HG03097 (cell line): ENCODE data around the gene SELENBP1.

ENCODE experiments used
- ATAC-seq: cut with Tn5 transposase; IDR thresholded peaks from one replicate; pipeline ENCODE4 v1.9.1; 2021; ENCODE audit not compliant: unreplicated experiment, low FRiP score

Gene SELENBP1

DNA sequence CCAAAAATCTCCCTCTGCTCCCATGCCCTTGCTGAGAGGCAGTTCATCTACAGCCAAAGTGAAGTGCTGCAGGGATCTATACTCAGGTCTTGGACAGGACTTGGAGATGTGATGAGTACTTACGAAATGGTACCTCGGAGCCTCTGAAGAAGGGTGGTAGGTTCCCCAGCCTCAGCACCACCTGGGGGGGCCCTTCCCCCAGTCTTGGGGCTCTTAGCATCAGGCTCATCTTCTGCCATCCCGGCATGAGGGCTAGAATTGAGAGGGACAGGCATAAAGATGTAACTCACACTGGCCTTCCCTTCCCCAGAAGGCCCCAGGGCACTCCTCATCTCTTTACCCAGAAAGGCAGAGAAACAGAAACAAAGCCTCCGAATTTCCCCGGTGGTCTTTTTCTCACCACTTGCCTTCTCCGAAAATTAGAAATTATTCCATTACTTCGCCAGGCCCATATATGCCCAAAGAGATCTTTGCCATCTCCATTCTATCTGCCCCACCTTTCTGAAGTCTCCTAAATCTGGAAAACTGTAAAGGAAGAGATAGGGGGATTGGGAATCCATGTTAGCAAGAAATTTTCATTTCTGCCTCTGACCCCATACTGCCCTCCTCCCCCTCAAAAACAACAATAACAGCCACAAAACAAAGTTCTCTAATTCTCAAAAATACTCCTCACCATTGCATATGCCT lies 26.3 kb downstream of the SELENBP1 start:
- no peak for ATAC-seq

DNA sequence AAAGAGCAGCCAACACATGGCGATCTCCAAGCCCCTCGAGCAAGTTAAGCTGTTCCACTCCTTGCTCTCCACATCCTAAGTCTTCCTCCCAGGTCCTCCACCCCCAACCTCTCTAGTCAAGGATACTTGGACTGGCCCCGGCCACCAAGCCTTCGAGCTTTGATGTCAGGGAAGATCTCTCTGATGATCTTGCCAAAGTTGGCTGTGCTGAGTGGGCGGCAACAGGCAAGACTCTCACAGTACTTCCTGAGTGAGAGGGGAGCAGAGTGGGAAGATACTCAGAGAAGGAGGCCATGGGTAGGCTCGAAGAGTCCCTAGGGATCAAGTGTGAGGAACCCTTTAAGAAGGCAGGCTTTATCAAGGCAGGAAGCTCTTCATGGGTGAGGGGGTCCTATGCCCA lies 28.2 kb downstream of the SELENBP1 start:
- ATAC-seq, result no peak

DNA sequence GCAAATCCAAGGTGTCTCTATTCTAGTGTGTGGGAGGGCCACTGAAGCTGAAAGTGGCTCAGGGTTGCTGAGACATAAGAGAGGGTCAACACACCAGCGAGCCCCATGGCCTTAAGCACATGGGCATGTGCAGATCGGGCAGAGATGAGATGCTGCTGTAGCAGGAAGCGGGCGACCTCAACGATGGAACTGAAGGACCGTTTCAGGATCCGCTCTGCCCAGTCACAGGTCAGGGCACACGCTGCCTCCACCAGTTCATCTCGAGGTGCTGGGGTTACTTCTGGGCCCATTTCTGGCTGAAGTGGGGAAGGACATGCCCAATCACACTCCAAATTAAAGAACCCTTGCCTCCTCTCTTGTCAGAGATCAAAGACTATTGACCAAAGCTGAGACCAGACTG lies 28.9 kb downstream of the SELENBP1 start:
- ATAC-seq, result no peak

DNA sequence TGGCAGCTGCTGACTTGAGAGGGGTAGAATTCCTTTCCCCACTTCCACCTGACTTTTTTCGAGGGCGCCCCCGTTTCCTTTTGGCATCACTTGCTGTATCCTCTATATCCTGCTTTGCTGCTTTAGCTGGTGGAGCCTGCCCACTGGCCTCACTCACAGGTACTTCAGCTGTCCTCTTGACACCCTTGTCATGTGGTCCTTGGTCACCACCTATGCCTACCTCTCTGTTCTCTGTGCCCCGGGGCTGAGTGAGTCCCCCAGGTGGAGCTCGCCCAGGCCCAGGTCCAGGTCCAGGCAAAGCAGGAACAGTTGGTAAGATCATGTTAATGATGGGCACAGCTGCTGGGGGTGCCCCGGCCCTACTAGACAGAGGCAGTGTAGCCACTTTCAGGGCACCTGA lies 29.9 kb downstream of the SELENBP1 start:
- no peak for ATAC-seq

DNA sequence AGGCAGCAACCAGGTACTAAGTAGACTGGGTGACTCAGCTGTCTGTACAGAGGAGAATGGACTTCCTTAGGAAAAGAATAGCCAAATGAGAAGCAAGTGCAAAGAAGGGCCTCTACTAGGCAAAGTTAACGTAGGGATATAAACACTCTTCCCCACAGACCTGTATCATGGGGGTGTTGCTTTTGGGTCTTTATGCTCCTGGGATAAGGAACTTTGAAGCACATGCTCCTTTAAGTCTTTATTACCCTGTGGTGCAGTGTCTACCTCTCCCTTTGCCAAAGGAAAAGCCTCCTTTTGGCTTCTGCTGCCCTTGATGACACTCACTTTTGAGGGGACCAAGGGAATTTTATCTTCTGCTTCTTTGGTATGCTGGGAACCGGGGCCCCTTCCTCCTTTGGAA lies 30.5 kb downstream of the SELENBP1 start:
- no peak for ATAC-seq

DNA sequence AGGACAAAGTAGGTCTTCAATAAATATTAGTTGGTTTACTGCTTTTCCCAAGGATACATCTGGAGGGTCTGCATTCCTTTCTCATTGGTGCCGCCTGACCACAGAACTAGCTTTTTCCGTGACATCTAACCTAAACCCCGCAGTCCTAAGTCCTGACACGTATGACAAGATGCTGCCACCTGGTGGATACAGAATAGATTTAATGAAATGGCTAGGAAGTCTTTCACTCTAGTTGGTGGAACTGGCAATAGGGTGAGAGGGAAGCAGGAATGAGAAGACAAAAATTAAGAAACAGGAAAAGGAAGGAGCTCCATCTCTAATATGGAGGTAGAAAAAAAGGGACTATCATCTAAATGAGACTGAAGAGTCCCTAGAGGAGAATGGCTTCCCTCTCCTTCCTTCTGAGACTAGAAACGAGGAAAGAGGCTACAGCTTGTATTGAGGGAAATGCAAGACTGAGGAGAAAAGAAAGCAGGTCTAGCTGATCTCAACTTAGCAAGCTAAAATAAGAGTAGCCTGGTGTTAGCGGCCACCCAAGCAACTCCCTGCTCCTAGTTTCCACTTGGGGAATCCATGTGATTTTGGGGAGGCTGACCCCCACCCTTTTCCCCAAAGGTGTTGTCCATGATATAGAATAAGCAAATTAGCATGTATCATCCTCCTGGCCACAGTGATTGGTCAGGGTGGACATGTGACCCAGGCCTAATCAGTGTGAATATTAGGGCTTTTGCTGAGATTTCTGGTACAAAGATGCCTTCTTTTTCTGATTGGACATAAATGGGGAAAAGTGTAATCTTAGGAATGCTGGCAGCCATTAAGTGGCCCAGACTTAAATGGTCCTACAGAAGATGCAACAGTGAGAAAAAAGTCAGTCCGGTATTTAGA lies 31.4 kb downstream of the SELENBP1 start:
- ATAC-seq, result no peak

DNA sequence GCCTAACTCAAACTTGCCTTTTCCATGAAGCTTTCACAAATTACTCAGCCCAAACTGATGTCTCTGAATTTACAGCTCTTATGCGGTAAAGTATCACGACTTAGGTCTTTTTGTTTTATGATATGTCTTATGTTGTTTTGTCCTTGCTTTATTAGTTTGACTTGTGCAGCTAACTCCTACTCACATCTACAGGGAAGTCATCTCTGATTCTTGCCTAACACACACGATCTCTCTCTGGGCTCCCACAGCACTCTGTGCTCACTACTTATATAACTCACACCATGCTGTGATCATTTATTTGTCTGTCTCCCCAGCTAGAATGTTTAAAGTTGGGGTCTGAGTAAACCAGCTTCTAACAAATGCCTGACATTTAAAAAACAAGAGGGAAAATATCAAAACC lies 35.9 kb downstream of the SELENBP1 start:
- ATAC-seq, result no peak

DNA sequence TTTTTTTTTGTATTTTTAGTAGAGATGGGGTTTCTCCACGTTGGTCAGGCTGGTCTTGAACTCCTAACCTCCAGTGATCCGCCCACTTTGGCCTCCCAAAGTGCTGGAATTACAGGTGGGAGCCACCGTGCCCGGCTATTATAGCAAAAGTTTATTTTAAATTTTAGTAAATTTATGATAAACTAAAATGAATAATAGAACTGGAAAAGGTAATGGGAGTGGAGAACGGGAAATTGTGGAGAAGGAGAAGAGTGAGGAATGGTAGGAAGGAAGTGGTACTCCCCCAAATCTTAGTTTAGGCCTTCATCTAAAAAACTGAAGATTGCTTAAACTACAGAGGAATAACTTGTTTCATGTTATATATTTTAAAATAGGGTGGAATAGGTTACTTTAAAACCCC lies 37.7 kb downstream of the SELENBP1 start:
- ATAC-seq, result no peak

DNA sequence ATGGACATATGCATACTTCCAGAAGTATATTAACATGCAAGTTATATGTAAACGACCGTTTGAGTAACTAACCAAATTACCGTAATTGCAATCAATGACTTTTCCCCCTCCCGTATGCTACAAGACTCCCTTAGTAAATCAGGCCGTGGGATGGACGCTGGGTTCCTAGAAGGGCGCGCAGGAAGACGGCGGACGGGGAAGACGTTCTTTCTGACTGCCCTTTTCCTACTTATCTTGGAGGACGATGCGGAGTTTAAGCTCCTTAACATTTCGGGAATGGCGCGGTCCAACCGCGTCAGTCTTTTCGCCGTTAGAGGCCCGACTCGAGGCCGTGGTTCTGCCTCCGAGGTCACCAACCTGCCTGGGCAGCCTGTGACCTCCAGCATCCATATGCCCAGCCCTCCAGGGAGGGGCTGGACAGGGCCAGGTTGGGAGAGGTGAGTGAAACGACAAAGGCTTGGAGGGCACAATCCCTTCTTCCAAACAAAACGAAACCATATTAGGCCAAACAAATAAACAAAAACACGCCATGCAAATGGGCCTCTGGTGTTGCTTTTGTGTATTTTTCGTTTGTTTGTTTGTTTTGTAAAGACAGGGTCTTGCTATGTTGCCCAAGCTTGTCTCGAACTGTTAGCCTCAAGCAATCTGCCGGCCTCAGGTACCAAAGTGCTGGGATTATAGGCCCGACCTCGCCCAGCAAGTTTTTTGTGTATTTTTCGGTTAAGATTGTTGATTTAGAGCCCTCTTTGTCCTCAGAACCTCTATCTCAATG lies 44.4 kb downstream of the SELENBP1 start:
- peak; percentile 12 for ATAC-seq

DNA sequence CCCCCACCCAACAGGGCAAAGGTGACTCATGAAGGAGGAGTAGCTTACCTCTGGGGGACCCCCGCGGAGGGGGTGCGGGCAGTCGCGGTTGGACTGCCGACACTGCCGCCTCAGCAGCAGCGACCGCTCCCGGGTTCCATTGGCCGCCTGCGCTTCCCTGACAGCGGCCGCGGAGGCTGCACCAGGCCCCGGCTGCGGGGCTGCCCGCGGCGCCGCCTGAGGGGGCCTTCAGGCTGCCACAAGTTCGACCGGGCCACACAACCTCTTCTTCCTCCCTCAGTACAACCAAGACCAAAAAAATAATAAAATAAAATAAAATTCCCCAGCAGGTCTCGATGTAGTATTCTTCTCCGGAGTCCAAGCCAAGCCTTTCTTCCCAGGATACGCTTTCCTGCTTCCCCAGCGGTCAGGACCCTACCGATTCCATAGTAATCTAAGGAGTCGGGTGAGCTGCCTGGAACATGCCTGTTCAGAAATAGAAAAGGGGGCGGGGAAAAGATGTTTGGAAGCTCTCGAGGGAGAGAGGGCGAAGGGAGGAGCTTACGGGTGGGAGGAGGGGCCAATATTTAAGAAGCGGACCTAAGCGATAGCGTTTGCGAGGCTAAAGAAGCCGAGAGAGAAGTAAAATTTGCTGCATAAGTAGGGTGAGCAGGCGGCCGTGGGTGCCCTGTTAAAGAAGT lies 45.1 kb downstream of the SELENBP1 start, which contains the start of gene PI4KB:
Gene PI4KB (minus strand): TSS at position 194 of the 680 bp plus-strand sequence. CDS start 10,935 bp downstream, outside the sequence.
- ATAC-seq, result peak; percentile 73

DNA sequence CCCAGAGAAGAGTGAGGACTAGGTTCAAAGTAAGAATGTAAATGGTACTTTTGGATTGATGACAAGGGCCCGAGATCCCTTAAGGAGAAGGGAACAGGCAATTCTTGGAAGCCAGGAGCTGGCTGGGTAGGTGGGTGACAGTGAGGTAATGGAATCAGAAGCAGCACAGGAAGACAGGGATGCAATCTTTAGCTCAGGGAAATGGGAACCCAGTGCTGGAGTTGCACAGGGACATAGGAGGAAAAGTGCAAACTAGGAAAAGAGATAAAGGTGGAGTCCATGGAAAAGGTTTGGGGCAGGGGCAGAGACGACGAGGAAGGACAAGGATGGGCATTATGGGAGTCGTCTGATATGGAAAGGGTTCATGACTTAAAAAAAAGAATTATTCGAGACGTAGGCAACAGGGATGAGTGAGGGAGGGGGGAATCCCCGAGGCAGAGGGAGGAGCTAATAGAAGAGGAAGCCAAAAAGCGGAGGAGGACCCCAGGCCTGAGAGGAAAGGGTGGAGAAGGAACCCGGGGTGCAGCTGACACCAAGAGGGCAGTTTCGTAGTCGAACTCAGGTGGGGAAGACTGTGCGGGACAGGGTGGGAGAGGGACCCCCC lies 45.8 kb downstream of the SELENBP1 start:
- peak; percentile 49 for ATAC-seq

DNA sequence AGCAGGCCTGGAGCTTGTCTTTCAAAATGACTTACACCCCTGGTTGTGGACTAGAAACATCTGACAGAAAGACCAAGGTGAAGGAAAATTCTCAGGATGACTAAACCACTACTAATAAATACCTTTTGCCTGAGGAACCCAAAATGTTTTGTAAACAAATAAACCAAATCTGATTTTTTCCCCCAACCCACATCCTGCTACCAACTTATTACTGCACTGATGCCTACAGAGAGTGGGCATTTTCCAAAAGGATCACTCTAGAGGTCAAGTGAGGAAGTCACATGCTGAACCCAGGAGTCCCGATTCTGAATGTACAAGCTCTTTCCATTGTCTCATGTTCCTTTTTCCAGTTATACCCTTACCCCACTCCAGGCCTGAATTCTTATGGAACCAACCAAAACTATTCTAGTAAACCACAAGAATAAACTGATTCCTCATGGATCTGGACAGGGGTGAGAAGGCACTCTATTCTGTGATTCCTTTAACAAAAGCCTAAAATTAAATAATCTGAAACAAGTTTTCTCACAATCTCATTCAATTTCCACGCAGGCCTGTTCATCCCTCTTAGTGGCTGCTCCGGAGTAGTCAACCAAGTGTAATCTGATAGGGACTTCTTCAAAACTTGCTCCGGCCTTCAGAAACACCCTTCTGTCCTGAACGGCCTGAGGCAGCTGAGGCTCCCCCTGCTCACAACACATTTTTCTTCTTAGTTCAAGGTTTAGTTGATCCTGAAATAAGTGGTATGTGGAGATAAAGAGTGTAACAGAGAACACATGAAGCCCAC lies 46.7 kb downstream of the SELENBP1 start:
- ATAC-seq, result no peak

DNA sequence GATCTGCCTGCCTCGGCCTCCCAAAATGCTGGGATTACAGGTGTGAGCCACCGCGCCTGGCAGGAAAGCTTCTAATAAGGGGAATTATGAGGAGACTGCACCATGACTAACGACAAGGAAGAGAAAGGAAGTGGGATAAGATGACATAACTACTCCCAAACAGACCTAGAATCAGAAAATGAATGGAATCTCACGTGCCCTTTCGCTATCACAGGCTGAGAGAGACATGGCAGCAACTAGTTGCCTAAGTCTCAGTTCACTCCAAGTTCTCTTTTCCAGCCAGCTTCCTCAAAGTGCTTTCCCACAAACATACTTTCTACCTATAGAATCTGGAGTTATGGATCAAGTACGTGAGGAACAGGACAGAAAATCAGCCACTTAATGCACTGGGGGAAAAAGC lies 47.3 kb downstream of the SELENBP1 start:
- no peak for ATAC-seq

DNA sequence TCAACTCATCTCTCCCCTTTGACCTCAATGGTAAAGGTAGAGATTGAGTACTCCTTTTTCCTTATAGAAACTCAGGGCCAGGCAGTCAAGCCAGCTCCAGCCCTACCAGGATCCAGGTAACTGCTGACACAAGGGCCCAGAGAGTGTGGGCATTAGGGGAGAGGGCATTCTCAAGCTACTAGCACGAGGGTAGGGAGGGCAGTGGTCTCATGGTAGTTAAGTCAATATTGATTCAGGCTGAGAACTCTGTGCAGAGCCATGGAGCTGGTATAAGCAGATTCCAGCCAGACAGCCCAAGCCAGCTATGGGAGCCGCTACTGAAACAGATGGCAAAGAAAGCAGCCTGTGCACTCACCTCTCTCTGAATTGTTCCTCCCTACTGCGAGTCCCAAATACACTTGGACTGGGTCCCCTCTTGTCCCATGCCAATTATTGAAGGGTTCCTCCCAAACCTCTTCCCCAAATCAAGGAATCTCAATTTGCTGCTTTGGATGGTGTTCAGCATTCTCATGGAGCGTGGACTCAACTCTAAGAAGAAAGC lies 48.0 kb downstream of the SELENBP1 start:
- no peak for ATAC-seq

DNA sequence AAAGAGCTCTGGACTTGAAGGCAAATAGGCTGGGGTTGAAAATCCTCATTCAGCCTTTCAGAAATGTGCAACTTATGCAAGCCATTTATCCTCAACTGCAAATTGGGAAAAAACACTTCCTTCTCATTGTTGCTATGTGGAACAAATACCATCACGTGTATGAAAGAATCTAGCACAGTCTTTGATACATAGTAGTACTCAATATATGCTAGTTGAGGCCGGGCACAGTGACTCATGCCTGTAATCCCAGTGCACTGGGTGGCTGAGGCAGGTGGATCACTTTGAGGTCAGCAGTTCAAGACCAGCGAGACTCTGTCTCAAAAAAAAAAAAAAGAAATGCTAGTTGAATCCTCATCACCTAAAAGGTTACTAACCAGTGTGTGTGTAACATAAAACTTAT lies 53.5 kb downstream of the SELENBP1 start:
- ATAC-seq, result no peak

DNA sequence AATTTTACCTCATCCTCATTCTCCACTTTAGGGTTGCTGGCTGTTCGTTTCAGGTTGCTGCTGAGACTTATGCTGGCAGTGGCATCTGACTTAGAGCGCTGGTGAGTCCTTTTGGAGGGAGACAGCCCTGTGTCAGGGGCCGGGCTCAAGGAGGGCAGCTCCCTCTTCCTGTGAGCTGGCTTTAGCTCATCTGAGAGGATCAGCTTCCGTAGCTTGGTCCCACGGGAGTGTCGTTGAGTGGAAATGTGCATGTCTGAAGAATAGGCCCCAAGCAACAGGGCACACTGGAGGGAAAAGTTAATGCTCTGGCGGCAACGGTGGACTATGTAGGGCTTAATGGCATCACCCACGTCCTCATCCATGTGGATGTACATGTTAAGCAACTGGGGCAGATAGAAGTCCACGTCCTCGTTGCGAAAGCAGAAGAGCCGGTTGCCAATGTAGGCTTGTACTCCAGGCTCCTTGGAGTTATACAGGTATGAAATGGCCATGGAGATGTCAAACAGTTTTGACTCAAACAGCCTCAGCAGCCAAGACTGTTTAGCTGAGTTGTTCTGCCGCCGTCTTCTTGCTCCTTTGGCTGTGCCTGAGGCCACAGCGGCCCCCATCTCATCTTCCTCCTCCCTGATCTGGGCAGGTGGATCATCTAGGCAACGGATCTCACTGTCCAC lies 56.8 kb downstream of the SELENBP1 start:
- ATAC-seq, result no peak
